GM12878 (cell line): ENCODE results near the gene LILRB3. TPM values are rescaled to one million over a fixed set of nuclear protein-coding genes. Genes with fewer than 3 reads are reported as not detected.

Experiments
- ATF7 ChIP-seq: fragments of 450-650 bp; IDR thresholded peaks from 2 replicates; pipeline ENCODE4 v1.6.1; 2016; ENCODE audit warnings: low read depth, mild to moderate bottlenecking
- CHD1 ChIP-seq: IDR thresholded peaks from 2 replicates; pipeline ENCODE4 v1.6.1; 2012; ENCODE audit warnings: low read depth, low read length, improper control_type of control experiment
- CREB1 ChIP-seq: IDR thresholded peaks from 2 replicates; pipeline ENCODE4 v1.6.1; 2012; ENCODE audit warnings: low read depth, mild to moderate bottlenecking, inconsistent platforms
- ESRRA ChIP-seq: IDR thresholded peaks from 2 replicates; pipeline ENCODE4 v1.6.1; 2012; ENCODE audit warnings: mild to moderate bottlenecking, low read length, improper control_type of control experiment
- FOXM1 ChIP-seq: IDR thresholded peaks from 2 replicates; pipeline ENCODE4 v1.6.1; 2012; ENCODE audit warnings: low read depth, mild to moderate bottlenecking, inconsistent platforms, low read length, moderate library complexity
- HDGF ChIP-seq: fragments of 450-650 bp; IDR thresholded peaks from 2 replicates; pipeline ENCODE4 v1.6.1; 2016; ENCODE audit warnings: antibody characterized with exemption
- IKZF1 ChIP-seq: fragments of 450-650 bp; conservative IDR thresholded peaks from 2 replicates; pipeline ENCODE4 v1.6.1; 2017; ENCODE audit warnings: antibody characterized with exemption, mild to moderate bottlenecking
- KAT2A ChIP-seq: conservative IDR thresholded peaks from 2 replicates; pipeline ENCODE4 v1.6.1; 2011; ENCODE audit warnings: low read depth, low read length; ENCODE audit not compliant: control insufficient read depth
- NBN ChIP-seq: fragments of 450-650 bp; IDR thresholded peaks from 2 replicates; pipeline ENCODE4 v1.6.1; 2016
- PML ChIP-seq: IDR thresholded peaks from 2 replicates; pipeline ENCODE4 v1.6.1; 2012; ENCODE audit warnings: low read length, inconsistent platforms
- POU2F2 ChIP-seq: IDR thresholded peaks from 3 replicates; pipeline ENCODE4 v1.6.1; 2011; ENCODE audit warnings: low read depth, mild to moderate bottlenecking, low read length, borderline replicate concordance
- RFX5 ChIP-seq: IDR thresholded peaks from 2 replicates; pipeline ENCODE4 v1.6.1; 2011; ENCODE audit warnings: low read depth, low read length, improper control_type of control experiment
- RUNX3 ChIP-seq: IDR thresholded peaks from 2 replicates; pipeline ENCODE4 v1.6.1; 2012; ENCODE audit warnings: low read length, inconsistent platforms
- SIN3A ChIP-seq: IDR thresholded peaks from 2 replicates; pipeline ENCODE4 v1.6.1; 2012; ENCODE audit warnings: low read depth, low read length, improper control_type of control experiment
- SMAD1 ChIP-seq: fragments of 450-650 bp; IDR thresholded peaks from 2 replicates; pipeline ENCODE4 v1.6.1; 2018; ENCODE audit warnings: mild to moderate bottlenecking, low read depth; ENCODE audit not compliant: partially characterized antibody
- SMARCA5 ChIP-seq: fragments of 450-650 bp; IDR thresholded peaks from 2 replicates; pipeline ENCODE4 v1.6.1; 2017; ENCODE audit warnings: mild to moderate bottlenecking
- SPI1 ChIP-seq: IDR thresholded peaks from 2 replicates; pipeline ENCODE4 v1.6.1; 2011; ENCODE audit warnings: low read depth, mild to moderate bottlenecking, low read length, moderate library complexity, borderline replicate concordance; ENCODE audit not compliant: insufficient read depth
- SUPT20H ChIP-seq: IDR thresholded peaks from 2 replicates; pipeline ENCODE4 v1.6.1; 2011; ENCODE audit warnings: low read depth, mild to moderate bottlenecking, low read length, moderate library complexity, borderline replicate concordance; ENCODE audit not compliant: control insufficient read depth
- TARDBP ChIP-seq: IDR thresholded peaks from 2 replicates; pipeline ENCODE4 v1.6.1; 2016; ENCODE audit warnings: borderline replicate concordance
- TCF12 ChIP-seq: IDR thresholded peaks from 2 replicates; pipeline ENCODE4 v1.6.1; 2011; ENCODE audit warnings: low read depth, mild to moderate bottlenecking, low read length
- YY1 ChIP-seq: IDR thresholded peaks from 2 replicates; pipeline ENCODE4 v1.6.1; 2011; ENCODE audit warnings: low read depth, mild to moderate bottlenecking, low read length
- ZNF207 ChIP-seq: fragments of 450-650 bp; IDR thresholded peaks from 2 replicates; pipeline ENCODE4 v1.6.1; 2014; ENCODE audit warnings: antibody characterized with exemption, mild to moderate bottlenecking, borderline replicate concordance
- polyA plus RNA-seq, 11 experiments: library from polyadenylated mRNA; depleted of rRNA in 4 of 11; unstranded in 6 of 11; stranded (reverse) in 5 of 11; fragments of >200 nt; fragmentation: Nextera tagmentation in 4 of 11; fragmentation: Illumina TruSeq in 1 of 11; extraction: Ambion mirVana in 4 of 11; extraction: Trizol in 1 of 11; gene quantifications; 1 replicate in 1 of 11; 2 replicates in 10 of 11; pipeline versions ENCODE4 v1.2.1 to v1.2.3, GENCODE V29; 2011 to 2016; ENCODE audit warnings: inconsistent platforms in 2 of 11, missing spikeins in 2 of 11, low read depth in 1 of 11
- total RNA-seq, 4 experiments: library from RNA; depleted of rRNA in 3 of 4; stranded (reverse); fragments of >200 nt in 3 of 4; fragmentation: Illumina TruSeq in 1 of 4; extraction: Trizol in 1 of 4; gene quantifications; 2 replicates each; pipeline versions ENCODE4 v1.2.1 to v1.2.3, GENCODE V29; 2013 to 2021
- TF ChIP-seq, protein P1 (sequence below): fragments of 450-650 bp; IDR thresholded peaks from 2 replicates; pipeline ENCODE4 v1.6.1; 2018; ENCODE audit warnings: mild to moderate bottlenecking, low read depth, moderate library complexity; ENCODE audit not compliant: partially characterized antibody
- TF ChIP-seq, protein P2 (sequence below): IDR thresholded peaks from 2 replicates; pipeline ENCODE4 v1.6.1; 2012; ENCODE audit warnings: low read depth, low read length, improper control_type of control experiment
- TF ChIP-seq, protein P3 (sequence below): fragments of 450-650 bp; IDR thresholded peaks from 2 replicates; pipeline ENCODE4 v1.6.1; 2017; ENCODE audit warnings: borderline replicate concordance

The LILRB3 gene
- total and polyA plus RNA-seq, 10 of the 15 experiments (the other 5 are each of a cell fraction or from before 2014, with no cell fraction given): 0.04 to 1.1 (median 0.18) TPM; not detected in 1

DNA sequence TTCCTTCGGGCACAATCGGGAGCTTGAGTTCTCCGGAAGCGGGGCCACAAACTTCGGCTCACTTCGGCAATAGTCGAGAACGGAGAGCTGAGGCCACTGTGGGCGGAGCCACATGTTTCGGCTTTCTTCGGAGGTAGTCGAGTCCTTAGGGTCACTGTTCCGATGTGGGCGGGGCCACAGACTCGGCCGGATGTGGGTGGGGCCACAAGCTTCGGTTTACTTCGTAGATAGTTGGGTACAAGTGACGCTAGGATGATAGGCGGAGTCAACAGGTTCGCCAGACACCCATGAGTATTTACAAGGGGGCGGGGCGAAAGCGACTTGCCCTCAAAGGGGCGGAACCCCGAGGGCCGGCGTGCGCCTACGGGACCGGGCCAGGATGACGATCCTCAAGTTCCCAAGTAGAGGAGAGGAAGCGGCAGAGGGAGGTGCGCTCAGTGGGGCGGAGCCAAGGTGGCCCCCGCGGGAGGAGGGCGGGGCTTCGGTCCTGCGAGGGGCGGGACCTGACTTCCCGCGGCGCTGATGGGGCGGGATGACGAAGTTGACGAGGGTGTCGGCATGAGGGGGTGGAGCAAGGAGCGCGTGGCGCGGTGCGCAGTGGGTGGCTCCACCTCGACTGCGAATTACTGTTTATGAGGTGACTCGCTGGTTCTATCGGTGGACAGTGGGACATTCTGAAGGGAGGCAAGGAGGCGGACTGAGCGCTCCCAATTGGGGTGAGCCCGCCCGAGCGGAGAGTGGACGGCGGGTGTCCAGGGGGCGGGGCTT, 32.9 kb downstream of the LILRB3 start (continued):
- TF ChIP-seq FOXM1: no peak
- TF ChIP-seq SMARCA5: peak; percentile 44; the same call in 1 of the 2 replicates
- no peak for TF ChIP-seq SUPT20H
- TF ChIP-seq ESRRA: 0 out of 2 replicates have a peak, but pooled peaks have one; percentile 33
- peak; percentile 65; the same call in 1 of the 2 replicates for TF ChIP-seq SPI1
- peak; percentile 74; the same call in 1 of the 2 replicates for TF ChIP-seq HDGF
- no peak for TF ChIP-seq TARDBP
- TF ChIP-seq TCF12: no peak
- TF ChIP-seq IKZF1: no peak
- TF ChIP-seq ATF7: peak; percentile 49
- TF ChIP-seq KAT2A: no peak
- peak; percentile 88 for TF ChIP-seq NBN
- TF ChIP-seq SMAD1: peak; percentile 58
- TF ChIP-seq POU2F2: peak; percentile 39; the same call in 1 of the 3 replicates
- TF ChIP-seq, protein P1, sequence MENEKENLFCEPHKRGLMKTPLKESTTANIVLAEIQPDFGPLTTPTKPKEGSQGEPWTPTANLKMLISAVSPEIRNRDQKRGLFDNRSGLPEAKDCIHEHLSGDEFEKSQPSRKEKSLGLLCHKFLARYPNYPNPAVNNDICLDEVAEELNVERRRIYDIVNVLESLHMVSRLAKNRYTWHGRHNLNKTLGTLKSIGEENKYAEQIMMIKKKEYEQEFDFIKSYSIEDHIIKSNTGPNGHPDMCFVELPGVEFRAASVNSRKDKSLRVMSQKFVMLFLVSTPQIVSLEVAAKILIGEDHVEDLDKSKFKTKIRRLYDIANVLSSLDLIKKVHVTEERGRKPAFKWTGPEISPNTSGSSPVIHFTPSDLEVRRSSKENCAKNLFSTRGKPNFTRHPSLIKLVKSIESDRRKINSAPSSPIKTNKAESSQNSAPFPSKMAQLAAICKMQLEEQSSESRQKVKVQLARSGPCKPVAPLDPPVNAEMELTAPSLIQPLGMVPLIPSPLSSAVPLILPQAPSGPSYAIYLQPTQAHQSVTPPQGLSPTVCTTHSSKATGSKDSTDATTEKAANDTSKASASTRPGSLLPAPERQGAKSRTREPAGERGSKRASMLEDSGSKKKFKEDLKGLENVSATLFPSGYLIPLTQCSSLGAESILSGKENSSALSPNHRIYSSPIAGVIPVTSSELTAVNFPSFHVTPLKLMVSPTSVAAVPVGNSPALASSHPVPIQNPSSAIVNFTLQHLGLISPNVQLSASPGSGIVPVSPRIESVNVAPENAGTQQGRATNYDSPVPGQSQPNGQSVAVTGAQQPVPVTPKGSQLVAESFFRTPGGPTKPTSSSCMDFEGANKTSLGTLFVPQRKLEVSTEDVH: peak; percentile 70
- TF ChIP-seq CHD1: 0 out of 2 replicates have a peak, but pooled peaks have one; percentile 79
- TF ChIP-seq, protein P2, sequence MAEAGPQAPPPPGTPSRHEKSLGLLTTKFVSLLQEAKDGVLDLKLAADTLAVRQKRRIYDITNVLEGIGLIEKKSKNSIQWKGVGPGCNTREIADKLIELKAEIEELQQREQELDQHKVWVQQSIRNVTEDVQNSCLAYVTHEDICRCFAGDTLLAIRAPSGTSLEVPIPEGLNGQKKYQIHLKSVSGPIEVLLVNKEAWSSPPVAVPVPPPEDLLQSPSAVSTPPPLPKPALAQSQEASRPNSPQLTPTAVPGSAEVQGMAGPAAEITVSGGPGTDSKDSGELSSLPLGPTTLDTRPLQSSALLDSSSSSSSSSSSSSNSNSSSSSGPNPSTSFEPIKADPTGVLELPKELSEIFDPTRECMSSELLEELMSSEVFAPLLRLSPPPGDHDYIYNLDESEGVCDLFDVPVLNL: peak; percentile 71
- 0 out of 2 replicates have a peak, but pooled peaks have one; percentile 62 for TF ChIP-seq SIN3A
- peak; percentile 66 for TF ChIP-seq CREB1
- TF ChIP-seq PML: no peak
- TF ChIP-seq, protein P3, sequence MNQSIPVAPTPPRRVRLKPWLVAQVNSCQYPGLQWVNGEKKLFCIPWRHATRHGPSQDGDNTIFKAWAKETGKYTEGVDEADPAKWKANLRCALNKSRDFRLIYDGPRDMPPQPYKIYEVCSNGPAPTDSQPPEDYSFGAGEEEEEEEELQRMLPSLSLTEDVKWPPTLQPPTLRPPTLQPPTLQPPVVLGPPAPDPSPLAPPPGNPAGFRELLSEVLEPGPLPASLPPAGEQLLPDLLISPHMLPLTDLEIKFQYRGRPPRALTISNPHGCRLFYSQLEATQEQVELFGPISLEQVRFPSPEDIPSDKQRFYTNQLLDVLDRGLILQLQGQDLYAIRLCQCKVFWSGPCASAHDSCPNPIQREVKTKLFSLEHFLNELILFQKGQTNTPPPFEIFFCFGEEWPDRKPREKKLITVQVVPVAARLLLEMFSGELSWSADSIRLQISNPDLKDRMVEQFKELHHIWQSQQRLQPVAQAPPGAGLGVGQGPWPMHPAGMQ: no peak
- peak; percentile 25; the same call in 1 of the 2 replicates for TF ChIP-seq RUNX3
- TF ChIP-seq YY1: peak; percentile 43; the same call in 1 of the 2 replicates
- peak; percentile 84; the same call in 1 of the 2 replicates for TF ChIP-seq ZNF207
- peak; percentile 87 for TF ChIP-seq RFX5
